ENCODE measurements around the gene SULT1C2.
A peak's percentile ranks its signal among the peaks of the same experiment; 100 is the strongest.
"Not testable (repeated sequence)": the region's sequence is repeated elsewhere in the genome, so short reads cannot be mapped to it uniquely, and the experiment has no call there.

The SULT1C2 gene

DNA sequence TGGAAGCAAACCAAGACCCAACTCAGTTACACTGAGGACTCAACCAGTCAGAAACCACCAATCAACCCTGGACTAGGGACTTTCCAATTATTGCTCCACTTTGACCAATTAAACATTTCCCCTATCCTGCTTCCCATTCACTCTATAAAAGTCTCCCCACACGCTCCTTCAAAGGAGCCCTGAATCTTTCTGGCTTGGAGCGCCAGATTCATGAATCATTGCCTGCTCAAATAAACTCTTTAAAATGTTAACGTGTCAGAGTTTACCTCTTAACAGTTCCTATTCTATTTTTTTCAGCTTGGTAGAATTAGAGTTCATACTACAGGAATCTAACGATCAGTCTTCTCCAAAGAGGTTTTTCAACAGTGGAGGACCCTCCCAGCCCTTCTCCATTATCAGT is 20.7 kb upstream of the SULT1C2 start:
- Histone ChIP-seq H3K4me3 (ENCODE audit: low read length) (no peak overlapping the region), H3K27ac (ENCODE audit: low read depth, low read length) (no peak overlapping the region), H3K36me3 (ENCODE audit: control insufficient read depth, insufficient read depth, low read length) (no peaks in the 10 kb centered on the region), H3K27me3 (ENCODE audit: control insufficient read depth, insufficient read depth, low read length) (no peaks in the 10 kb centered on the region), H3K4me1 (ENCODE audit: control insufficient read depth, insufficient read depth, low read length) (no peaks in the 10 kb centered on the region), H3K9ac (ENCODE audit: low read length) (no peak overlapping the region)

DNA sequence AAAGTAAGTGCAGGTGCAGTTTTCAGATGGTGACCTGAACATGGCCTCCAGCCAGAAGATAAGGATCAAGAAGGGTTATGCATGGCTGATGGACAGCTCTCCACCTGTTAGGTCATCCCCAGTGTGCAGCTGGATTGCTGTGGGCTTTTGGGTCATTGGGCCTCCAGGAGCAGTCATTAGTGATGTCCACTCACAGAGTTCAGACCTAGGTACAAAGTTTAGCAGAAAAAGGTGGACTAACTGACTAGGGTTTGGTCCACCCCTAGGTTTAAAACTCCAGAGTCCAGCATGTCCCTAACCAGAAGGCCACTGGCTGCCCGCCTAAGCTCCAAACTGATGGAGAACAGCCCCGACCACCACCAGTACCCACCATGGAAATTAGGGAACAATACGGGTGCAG is 18.3 kb upstream of the SULT1C2 start:
- Histone ChIP-seq H3K27ac (ENCODE audit: low read depth, low read length) (no peak overlapping the region), H3K4me3 (ENCODE audit: low read length) (no peak overlapping the region), H3K4me1 (ENCODE audit: control insufficient read depth, insufficient read depth, low read length) (no peaks in the 10 kb centered on the region), H3K27me3 (ENCODE audit: control insufficient read depth, insufficient read depth, low read length) (no peaks in the 10 kb centered on the region), H3K36me3 (ENCODE audit: control insufficient read depth, insufficient read depth, low read length) (no peaks in the 10 kb centered on the region), H3K9ac (ENCODE audit: low read length) (no peak overlapping the region)

DNA sequence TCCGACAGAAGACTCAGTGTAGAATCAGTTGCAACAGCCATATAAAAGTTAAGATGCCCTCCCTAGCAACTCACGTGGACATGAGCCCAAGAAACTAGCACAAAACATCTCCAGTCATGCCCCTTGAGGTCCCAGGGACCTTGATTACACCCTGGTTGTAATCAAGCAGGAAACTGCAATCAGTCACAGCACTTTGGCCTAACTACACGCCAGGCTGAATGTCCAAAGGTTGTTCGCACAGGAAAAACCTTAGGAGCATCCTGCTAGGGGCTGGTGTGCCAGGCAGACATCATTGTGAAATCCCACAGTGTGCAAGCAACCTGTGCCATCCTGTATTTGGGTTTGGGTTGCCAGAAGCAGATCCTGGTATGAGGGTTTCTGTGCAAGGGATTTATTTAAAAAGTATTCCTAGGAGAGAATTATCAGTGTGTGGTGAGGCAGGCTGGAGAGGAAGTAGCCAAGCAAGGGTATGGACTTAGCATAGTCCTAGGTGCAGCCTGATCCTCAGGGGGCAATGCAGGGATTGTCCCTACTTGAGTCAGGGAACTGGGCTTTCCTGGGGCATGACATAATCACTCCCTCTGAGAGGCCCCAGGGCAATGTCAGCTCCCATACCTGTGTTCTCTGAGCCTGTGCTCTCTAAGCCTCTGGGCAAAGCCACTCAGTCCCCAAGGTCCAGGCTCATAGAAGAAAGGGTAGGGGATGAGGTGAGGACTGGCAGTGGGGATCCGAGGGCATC is 17.8 kb upstream of the SULT1C2 start:
- no peak overlapping the region for H3K4me3 ChIP-seq (ENCODE audit: low read length)
- no peaks in the 10 kb centered on the region for H3K4me1 ChIP-seq (ENCODE audit: control insufficient read depth, insufficient read depth, low read length)

DNA sequence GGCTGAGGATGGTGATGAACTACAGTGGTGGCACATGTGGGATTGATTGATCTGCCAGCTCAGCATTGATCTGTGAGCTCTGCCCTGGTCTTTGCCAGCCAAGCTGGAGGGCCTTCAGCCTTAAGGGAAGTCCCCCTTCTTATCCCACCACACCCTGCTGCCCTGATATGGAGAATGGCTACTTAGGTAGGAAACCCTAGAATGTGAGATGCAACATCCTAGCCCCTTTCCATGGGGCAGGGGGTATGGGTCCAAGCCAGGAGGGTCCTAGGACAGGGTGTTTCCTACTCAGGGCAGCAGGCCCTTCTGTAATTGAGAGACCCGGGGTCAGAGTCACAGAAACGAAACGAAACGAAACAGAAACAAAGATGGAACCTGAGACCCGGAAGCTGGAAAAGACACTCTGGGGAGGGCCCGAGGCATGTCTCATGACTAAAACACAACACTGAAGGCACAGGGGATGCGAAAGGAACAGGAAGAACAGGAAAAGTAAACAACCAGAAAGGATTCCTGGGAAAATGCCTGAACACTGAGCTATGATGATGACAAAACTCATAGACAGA is 16.9 kb upstream of the SULT1C2 start:
- Histone ChIP-seq H3K9ac (ENCODE audit: low read length) (no peak overlapping the region), H3K27me3 (ENCODE audit: control insufficient read depth, insufficient read depth, low read length) (no peaks in the 10 kb centered on the region), H3K4me1 (ENCODE audit: control insufficient read depth, insufficient read depth, low read length) (no peaks in the 10 kb centered on the region), H3K27ac (ENCODE audit: low read depth, low read length) (no peak overlapping the region), H3K4me3 (ENCODE audit: low read length) (peak overlapping the region; percentile 40), H3K36me3 (ENCODE audit: control insufficient read depth, insufficient read depth, low read length) (no peaks in the 10 kb centered on the region)

More for the DNA sequence above, 17.8 kb upstream of the SULT1C2 start:
- Histone ChIP-seq H3K27me3 (ENCODE audit: control insufficient read depth, insufficient read depth, low read length) (no peaks in the 10 kb centered on the region), H3K9ac (ENCODE audit: low read length) (no peak overlapping the region), H3K36me3 (ENCODE audit: control insufficient read depth, insufficient read depth, low read length) (no peaks in the 10 kb centered on the region), H3K27ac (ENCODE audit: low read depth, low read length) (no peak overlapping the region)

DNA sequence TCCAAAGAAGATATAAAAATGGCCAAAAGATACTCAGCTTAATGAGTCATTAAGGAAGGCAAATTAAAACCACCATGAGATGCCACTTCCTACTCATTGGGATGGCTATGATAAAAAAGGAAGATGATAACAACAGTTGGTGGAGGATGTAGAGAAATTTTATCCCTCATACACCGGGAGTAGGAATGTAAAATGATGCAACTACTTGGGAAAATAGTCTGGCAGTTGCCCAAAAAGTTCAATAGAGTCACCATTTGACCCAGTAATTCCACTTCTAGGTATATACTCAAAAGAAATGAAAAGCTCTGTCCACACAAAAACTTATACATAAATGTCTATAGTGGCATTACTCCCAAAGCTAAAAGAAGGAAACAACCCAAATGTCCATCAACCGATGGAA is 10.1 kb upstream of the SULT1C2 start:
- H3K36me3 ChIP-seq (ENCODE audit: control insufficient read depth, insufficient read depth, low read length): no peaks in the 10 kb centered on the region
- H3K27ac ChIP-seq (ENCODE audit: low read depth, low read length): no peak overlapping the region
- no peak overlapping the region for H3K9ac ChIP-seq (ENCODE audit: low read length)
- no peaks in the 10 kb centered on the region for H3K4me1 ChIP-seq (ENCODE audit: control insufficient read depth, insufficient read depth, low read length)
- no peaks in the 10 kb centered on the region for H3K27me3 ChIP-seq (ENCODE audit: control insufficient read depth, insufficient read depth, low read length)
- H3K4me3 ChIP-seq (ENCODE audit: low read length): no peak overlapping the region

DNA sequence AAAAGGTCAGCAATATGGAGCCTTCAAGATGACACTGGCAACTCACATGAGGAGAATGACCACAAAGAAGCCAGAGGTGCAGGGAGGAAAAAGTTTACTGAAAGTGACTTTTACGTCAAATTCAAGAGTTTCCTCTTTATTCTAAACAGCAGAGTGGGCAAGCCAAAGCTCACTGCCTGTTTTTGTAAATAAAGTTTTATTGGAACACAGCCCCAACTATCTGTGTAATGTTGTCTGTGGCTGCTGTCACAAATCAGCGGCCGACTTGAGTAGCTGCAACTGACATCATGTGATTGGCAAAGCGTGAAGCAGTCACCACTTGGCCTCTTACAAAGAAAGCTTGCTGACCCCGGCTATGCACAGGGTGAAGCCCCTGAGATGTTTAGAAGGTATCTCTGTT is 9.2 kb upstream of the SULT1C2 start:
- Histone ChIP-seq H3K27me3 (ENCODE audit: control insufficient read depth, insufficient read depth, low read length) (no peaks in the 10 kb centered on the region), H3K4me3 (ENCODE audit: low read length) (no peak overlapping the region), H3K9ac (ENCODE audit: low read length) (no peak overlapping the region), H3K27ac (ENCODE audit: low read depth, low read length) (no peak overlapping the region), H3K36me3 (ENCODE audit: control insufficient read depth, insufficient read depth, low read length) (no peaks in the 10 kb centered on the region), H3K4me1 (ENCODE audit: control insufficient read depth, insufficient read depth, low read length) (no peaks in the 10 kb centered on the region)

DNA sequence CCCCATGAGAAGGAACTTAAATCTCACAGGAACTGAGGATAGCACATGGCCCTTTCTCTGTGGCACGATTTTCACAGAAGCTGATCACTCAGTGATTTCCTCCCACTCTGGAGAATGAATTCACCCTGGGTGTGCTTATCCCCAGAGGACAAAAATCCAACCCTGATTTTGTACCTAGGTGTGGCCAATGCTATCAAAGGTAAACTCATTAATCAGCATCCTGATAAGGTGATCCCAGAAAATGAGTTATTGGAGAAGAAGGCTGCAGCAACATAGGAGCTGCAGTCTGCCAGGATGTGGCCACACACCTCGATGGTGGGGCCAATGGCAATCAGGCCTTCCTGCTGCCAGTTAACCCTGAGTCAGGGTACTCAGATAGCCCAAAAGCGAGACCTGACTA is 8.2 kb upstream of the SULT1C2 start:
- H3K4me1 ChIP-seq (ENCODE audit: control insufficient read depth, insufficient read depth, low read length): no peaks in the 10 kb centered on the region
- no peak overlapping the region for H3K9ac ChIP-seq (ENCODE audit: low read length)
- no peak overlapping the region for H3K4me3 ChIP-seq (ENCODE audit: low read length)
- no peak overlapping the region for H3K27ac ChIP-seq (ENCODE audit: low read depth, low read length)
- no peaks in the 10 kb centered on the region for H3K27me3 ChIP-seq (ENCODE audit: control insufficient read depth, insufficient read depth, low read length)
- no peaks in the 10 kb centered on the region for H3K36me3 ChIP-seq (ENCODE audit: control insufficient read depth, insufficient read depth, low read length)

DNA sequence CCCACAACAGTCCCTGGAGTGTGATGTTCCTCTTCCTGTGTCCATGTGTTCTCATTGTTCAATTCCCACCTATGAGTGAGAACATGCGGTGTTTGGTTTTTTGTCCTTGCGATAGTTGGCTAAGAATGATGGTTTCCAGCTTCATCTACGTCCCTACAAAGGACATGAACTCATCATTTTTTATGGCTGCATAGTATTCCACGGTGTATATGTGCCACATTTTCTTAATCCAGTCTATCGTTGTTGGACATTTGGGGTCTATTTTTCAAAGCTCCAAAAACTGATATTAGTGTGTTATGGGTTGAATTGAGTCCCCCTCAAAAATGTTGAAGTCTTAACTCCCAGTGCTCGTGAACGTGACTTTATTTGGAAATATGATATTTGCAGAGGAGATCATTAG is 4.1 kb upstream of the SULT1C2 start:
- not testable (repeated sequence) for H3K4me1 ChIP-seq (ENCODE audit: control insufficient read depth, insufficient read depth, low read length); H3K36me3 ChIP-seq (ENCODE audit: control insufficient read depth, insufficient read depth, low read length); H3K4me3 ChIP-seq (ENCODE audit: low read length); H3K9ac ChIP-seq (ENCODE audit: low read length); H3K27ac ChIP-seq (ENCODE audit: low read depth, low read length); H3K27me3 ChIP-seq (ENCODE audit: control insufficient read depth, insufficient read depth, low read length)

DNA sequence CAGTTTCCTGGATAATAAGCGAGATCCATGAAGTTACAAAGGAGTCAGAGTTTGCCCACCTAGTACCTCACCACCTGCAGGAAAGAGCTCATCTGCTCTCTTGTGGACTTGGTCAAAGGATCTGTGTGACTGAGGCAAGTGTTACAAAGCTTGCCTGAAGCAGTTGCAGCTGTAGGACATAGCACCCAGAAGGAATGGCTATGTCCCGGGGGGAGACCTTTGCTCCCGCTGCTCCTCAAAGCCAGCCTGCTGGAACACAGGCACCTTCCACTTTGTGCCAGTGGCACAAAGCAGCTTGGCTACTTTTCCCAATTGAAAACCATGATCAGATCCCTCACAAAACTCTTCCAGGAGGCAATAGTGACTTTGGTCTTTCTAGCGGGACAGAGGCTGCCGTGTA is 3.1 kb upstream of the SULT1C2 start:
- Histone ChIP-seq H3K4me3 (ENCODE audit: low read length) (no peak overlapping the region), H3K27ac (ENCODE audit: low read depth, low read length) (no peak overlapping the region), H3K36me3 (ENCODE audit: control insufficient read depth, insufficient read depth, low read length) (no peaks in the 10 kb centered on the region), H3K4me1 (ENCODE audit: control insufficient read depth, insufficient read depth, low read length) (no peaks in the 10 kb centered on the region), H3K27me3 (ENCODE audit: control insufficient read depth, insufficient read depth, low read length) (no peaks in the 10 kb centered on the region), H3K9ac (ENCODE audit: low read length) (no peak overlapping the region)

DNA sequence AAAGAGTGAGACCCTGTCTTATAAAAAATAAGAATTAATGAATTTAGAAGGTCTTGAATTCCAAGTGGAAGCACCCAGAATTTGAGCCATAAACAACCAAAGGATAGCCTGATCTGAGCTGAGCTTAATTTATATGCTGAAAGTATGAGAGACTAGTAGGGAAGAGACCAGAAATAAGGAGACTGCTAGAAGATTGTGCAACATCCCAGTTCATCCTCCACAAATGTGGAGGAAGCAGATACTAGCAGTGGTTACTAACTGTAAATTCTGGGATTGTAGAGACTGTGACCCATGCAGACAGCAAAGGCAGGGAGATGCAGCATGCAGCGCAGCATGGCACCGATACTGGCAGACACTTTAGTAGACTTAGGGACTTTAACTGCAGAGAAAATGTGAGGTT is 1.5 kb upstream of the SULT1C2 start:
- H3K4me3 ChIP-seq (ENCODE audit: low read length): no peak overlapping the region
- no peak overlapping the region for H3K9ac ChIP-seq (ENCODE audit: low read length)
- no peak overlapping the region for H3K27ac ChIP-seq (ENCODE audit: low read depth, low read length)
- H3K27me3 ChIP-seq (ENCODE audit: control insufficient read depth, insufficient read depth, low read length): no peaks in the 10 kb centered on the region
- no peaks in the 10 kb centered on the region for H3K4me1 ChIP-seq (ENCODE audit: control insufficient read depth, insufficient read depth, low read length)
- no peaks in the 10 kb centered on the region for H3K36me3 ChIP-seq (ENCODE audit: control insufficient read depth, insufficient read depth, low read length)

DNA sequence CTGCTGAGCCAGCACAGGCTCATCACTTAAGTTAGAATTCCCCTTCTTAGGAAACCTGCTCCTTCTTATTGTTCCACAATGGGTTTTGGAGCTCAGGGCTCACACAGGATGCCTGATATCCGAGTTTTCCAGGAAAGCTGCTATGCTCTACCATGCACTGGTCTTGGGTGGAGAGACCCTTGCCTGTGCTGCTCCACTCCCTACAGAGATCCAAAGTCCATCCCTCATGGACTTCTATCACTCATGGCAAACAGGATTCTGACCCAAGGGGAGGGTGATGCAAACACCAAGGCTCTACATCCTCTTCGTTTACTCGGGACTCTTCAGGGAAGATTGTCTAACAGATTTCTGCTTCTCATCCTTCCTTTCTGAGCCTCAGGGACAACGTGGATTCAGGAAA is 5.2 kb downstream of the SULT1C2 start:
- H3K4me1 ChIP-seq (ENCODE audit: control insufficient read depth, insufficient read depth, low read length): no peaks in the 10 kb centered on the region
- no peak overlapping the region for H3K4me3 ChIP-seq (ENCODE audit: low read length)
- no peaks in the 10 kb centered on the region for H3K36me3 ChIP-seq (ENCODE audit: control insufficient read depth, insufficient read depth, low read length)
- no peak overlapping the region for H3K9ac ChIP-seq (ENCODE audit: low read length)
- H3K27me3 ChIP-seq (ENCODE audit: control insufficient read depth, insufficient read depth, low read length): no peaks in the 10 kb centered on the region
- H3K27ac ChIP-seq (ENCODE audit: low read depth, low read length): no peak overlapping the region

DNA sequence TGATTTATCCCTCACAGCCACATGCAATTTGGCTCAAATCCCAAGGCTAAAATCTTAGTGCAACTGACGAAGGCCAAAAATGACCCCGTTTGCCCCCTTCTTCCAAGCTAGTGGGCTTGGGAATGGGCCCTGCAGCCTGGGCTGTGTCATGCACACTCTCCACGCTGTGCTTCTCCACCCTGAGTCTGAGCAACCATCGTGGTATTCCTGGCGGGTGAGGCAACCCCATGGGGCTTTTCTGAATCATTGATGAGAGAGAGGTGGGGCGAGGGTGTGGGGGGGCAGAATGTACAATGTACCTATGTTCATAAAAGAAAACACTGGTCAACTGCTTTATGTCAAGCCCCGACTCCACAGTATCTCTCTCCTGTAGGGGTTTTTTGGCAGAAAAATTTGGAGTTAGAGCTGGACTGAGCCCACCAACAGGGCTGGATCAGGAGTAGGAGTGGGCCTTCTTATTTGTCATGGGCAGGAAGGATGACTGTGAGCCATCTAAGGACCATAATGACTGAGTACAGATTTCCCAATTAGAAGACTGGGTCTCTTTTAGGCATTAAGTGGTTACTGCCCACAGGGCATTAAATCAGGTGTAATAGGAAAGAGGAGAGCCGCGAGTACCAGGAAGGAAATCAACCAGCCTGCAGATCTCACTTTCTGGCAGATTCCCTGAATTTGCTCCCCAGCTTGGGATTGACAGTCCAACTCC is 8.9 kb downstream of the SULT1C2 start:
- Histone ChIP-seq H3K36me3 (ENCODE audit: control insufficient read depth, insufficient read depth, low read length) (no peaks in the 10 kb centered on the region), H3K4me1 (ENCODE audit: control insufficient read depth, insufficient read depth, low read length) (no peaks in the 10 kb centered on the region), H3K27me3 (ENCODE audit: control insufficient read depth, insufficient read depth, low read length) (no peaks in the 10 kb centered on the region), H3K4me3 (ENCODE audit: low read length) (no peak overlapping the region), H3K9ac (ENCODE audit: low read length) (no peak overlapping the region), H3K27ac (ENCODE audit: low read depth, low read length) (no peak overlapping the region)

DNA sequence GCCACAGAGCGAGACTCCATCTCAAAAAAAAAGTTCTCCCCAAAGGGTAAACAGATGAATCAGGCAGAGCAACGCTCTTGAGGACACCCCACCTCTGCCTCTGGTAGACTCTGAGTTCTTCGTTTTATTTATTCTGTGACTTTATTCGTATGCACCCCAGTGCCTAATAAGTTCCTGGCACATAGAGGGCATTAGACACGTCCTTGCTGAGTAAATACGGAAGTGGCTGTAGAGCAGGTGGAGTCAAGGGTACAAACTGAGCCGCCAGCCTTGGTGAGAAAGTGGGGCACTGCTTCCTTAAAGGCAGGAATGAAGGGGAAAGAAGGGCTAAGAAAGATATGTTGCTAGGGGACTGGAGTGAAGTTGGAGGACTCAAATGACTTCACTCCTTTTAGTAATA is 12.9 kb downstream of the SULT1C2 start:
- Histone ChIP-seq H3K4me3 (ENCODE audit: low read length) (no peak overlapping the region), H3K4me1 (ENCODE audit: control insufficient read depth, insufficient read depth, low read length) (no peaks in the 10 kb centered on the region), H3K9ac (ENCODE audit: low read length) (no peak overlapping the region), H3K27me3 (ENCODE audit: control insufficient read depth, insufficient read depth, low read length) (no peaks in the 10 kb centered on the region), H3K36me3 (ENCODE audit: control insufficient read depth, insufficient read depth, low read length) (no peaks in the 10 kb centered on the region), H3K27ac (ENCODE audit: low read depth, low read length) (no peak overlapping the region)

All from rectal smooth muscle tissue (tissue), 1 donor.